HG03378 (cell line): ENCODE results near the gene RGS9.
"Not testable (repeated sequence)": the region's sequence is repeated elsewhere in the genome, so short reads cannot be mapped to it uniquely, and the experiment has no call there.

Source experiments
- ATAC-seq: cut with Tn5 transposase; IDR thresholded peaks from one replicate; pipeline ENCODE4 v1.9.1; 2021; ENCODE audit warnings: mild to moderate bottlenecking, moderate library complexity; ENCODE audit not compliant: unreplicated experiment

RGS9 gene

GRCh38 chr17:65155622-65156021 is 18.5 kb downstream of the RGS9 start:
- peak; percentile 37 for ATAC-seq

- ATAC-seq = no peak
Observed at GRCh38 chr17:65156185-65156834, 19.1 kb downstream of the RGS9 start.

GRCh38 chr17:65156835-65157565 is 19.8 kb downstream of the RGS9 start:
- ATAC-seq = no peak

GRCh38 chr17:65158041-65158440 is 20.9 kb downstream of the RGS9 start:
- no peak for ATAC-seq

- ATAC-seq = no peak
Observed at GRCh38 chr17:65158622-65159021, 21.5 kb downstream of the RGS9 start.

- ATAC-seq = no peak
Observed at GRCh38 chr17:65160516-65160915, 23.3 kb downstream of the RGS9 start.

- peak; percentile 93 for ATAC-seq
Observed at GRCh38 chr17:65163990-65164495, 26.9 kb downstream of the RGS9 start.

- ATAC-seq = no peak
Observed at GRCh38 chr17:65166787-65167186, 29.6 kb downstream of the RGS9 start.

- no peak for ATAC-seq
Observed at GRCh38 chr17:65167566-65167965, 30.4 kb downstream of the RGS9 start.

GRCh38 chr17:65169691-65170090 is 32.5 kb downstream of the RGS9 start:
- no peak for ATAC-seq

- no peak for ATAC-seq
Observed at GRCh38 chr17:65170839-65171238, 33.7 kb downstream of the RGS9 start.

- ATAC-seq = no peak
Observed at GRCh38 chr17:65171752-65172151, 34.6 kb downstream of the RGS9 start.

GRCh38 chr17:65172496-65173136 is 35.4 kb downstream of the RGS9 start:
- no peak for ATAC-seq

- ATAC-seq = no peak
Observed at GRCh38 chr17:65173284-65173793, 36.2 kb downstream of the RGS9 start.

- ATAC-seq = no peak
Observed at GRCh38 chr17:65173976-65174683, 37.0 kb downstream of the RGS9 start.

GRCh38 chr17:65174974-65175373 is 37.8 kb downstream of the RGS9 start:
- no peak for ATAC-seq

GRCh38 chr17:65175952-65176351 is 38.8 kb downstream of the RGS9 start:
- no peak for ATAC-seq

- ATAC-seq = no peak
Observed at GRCh38 chr17:65176646-65177409, 39.7 kb downstream of the RGS9 start.

- ATAC-seq = no peak
Observed at GRCh38 chr17:65177901-65178300, 40.7 kb downstream of the RGS9 start.

GRCh38 chr17:65180276-65180675 is 43.1 kb downstream of the RGS9 start:
- not testable (repeated sequence) for ATAC-seq
